ENCODE results near the gene RNU4-1. TPM values are rescaled to one million over a fixed set of nuclear protein-coding genes. Genes with fewer than 3 reads are reported as not detected.

RNU4-1 gene
- total and polyA plus RNA-seq, 9 of the 15 experiments (the other 6 are each of a cell fraction or from before 2014, with no cell fraction given), result under 0.01 to 19,719 (median 3,563) TPM; not detected in 4

DNA sequence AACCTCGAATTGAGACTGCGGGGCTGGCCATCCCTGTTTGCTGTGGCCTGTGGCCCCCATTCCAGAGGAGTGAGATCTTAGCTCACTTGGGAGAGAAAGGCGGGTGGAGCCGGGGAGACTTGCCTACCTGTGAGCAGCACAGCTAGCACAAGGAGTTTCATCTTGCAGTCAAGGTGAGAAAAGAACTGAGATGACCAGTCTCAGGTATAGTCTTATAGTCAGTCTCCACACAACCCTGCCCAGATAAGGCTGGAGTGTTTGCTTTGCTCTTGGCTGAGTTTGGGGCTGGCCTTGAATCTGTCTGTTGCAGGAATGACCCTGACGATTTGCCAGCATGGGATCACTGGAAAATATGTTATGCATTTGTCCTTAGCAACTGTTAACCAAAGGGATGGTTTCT lies 34.6 kb upstream of the RNU4-1 start, which contains the start of gene PLA2G1B:
TSS of gene PLA2G1B (minus strand) at position 187 of the 400 bp plus-strand sequence. CDS start at position 161, 26 bp downstream.
- CTCF ChIA-PET (ENCODE audit: low intra/inter-chr PET ratio), result no interaction called here
- in situ Hi-C loops (cut with MboI) (loop anchor here (10.0 to 25.0 kb wide), 2 partner anchors 107 to 335 kb away; partner anchors contain the start of gene COX6A1), intact Hi-C loops (cut with micrococcal nuclease) (loop anchor here (5.0 to 10.0 kb wide), 2 partner anchors 255 to 317 kb away; partner anchors contain the start of genes CABP1 and POP5)
- BruUV-seq (replicated peaks), result no TSS peak
- POLR2A ChIA-PET, result interaction anchor here (0.7 to 2.0 kb wide), 5 partner anchors 35 to 424 kb away, joined by 3 to 11 read pairs (median 4); partner anchors contain the start of genes POP5, RNU4-1 and RNU4-2
- H3K4me1 ChIP-seq (replicated peaks in 1 of 2; ENCODE audit: control insufficient read depth in 2 of 2, insufficient read depth in 2 of 2, low read length in 2 of 2), result peaks cover 0 to 5% of the 10 kb centered on the region in 2 experiments; a peak in 3 of 5 replicates
- no peak for ATAC-seq
- no peaks in the 10 kb centered on the region for H3K9me1 ChIP-seq (ENCODE audit: control insufficient read depth, insufficient read depth, low read length)
- no peaks in the 10 kb centered on the region for H3K79me2 ChIP-seq (ENCODE audit: control insufficient read depth, insufficient read depth, low read length)
- no peaks in the 10 kb centered on the region for H3K9me3 ChIP-seq (replicated peaks; ENCODE audit: control insufficient read depth, insufficient read depth, low read depth, low read length)
- H3K9ac ChIP-seq (ENCODE audit: insufficient read depth in 1 of 2, low read depth in 2 of 2, low read length in 2 of 2), result no peak within 1 kb of the TSS; a peak in 1 of 4 replicates
- WGBS (ENCODE audit: insufficient coverage, low coverage, missing lambda C conversion rate), result 3% methylated on average over 5 of the region's 5 CpGs
- peaks cover 5% of the 10 kb centered on the region; the same call in 1 of the 2 replicates for H4K20me1 ChIP-seq (replicated peaks; ENCODE audit: control insufficient read depth, insufficient read depth, low read length)
- H2AFZ ChIP-seq (ENCODE audit: low read depth, low read length), result no peak within 1 kb of the TSS
- H3K27me3 ChIP-seq (ENCODE audit: control insufficient read depth in 2 of 2, insufficient read depth in 2 of 2, low read length in 2 of 2), result peaks cover 19 to 20% of the 10 kb centered on the region in 2 experiments; a peak in 3 of 5 replicates
- TF ChIP-seq, protein P1, sequence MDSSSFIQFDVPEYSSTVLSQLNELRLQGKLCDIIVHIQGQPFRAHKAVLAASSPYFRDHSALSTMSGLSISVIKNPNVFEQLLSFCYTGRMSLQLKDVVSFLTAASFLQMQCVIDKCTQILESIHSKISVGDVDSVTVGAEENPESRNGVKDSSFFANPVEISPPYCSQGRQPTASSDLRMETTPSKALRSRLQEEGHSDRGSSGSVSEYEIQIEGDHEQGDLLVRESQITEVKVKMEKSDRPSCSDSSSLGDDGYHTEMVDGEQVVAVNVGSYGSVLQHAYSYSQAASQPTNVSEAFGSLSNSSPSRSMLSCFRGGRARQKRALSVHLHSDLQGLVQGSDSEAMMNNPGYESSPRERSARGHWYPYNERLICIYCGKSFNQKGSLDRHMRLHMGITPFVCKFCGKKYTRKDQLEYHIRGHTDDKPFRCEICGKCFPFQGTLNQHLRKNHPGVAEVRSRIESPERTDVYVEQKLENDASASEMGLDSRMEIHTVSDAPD (CRISPR knock-in tag; IDR thresholded peaks at IDR 0.05), result no peak
- TF ChIP-seq POLR2G (IDR thresholded peaks at IDR 0.05; ENCODE audit: low read depth, low read length), result no peak
- TF ChIP-seq, protein P2, sequence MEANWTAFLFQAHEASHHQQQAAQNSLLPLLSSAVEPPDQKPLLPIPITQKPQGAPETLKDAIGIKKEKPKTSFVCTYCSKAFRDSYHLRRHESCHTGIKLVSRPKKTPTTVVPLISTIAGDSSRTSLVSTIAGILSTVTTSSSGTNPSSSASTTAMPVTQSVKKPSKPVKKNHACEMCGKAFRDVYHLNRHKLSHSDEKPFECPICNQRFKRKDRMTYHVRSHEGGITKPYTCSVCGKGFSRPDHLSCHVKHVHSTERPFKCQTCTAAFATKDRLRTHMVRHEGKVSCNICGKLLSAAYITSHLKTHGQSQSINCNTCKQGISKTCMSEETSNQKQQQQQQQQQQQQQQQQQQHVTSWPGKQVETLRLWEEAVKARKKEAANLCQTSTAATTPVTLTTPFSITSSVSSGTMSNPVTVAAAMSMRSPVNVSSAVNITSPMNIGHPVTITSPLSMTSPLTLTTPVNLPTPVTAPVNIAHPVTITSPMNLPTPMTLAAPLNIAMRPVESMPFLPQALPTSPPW (CRISPR knock-in tag; IDR thresholded peaks at IDR 0.05), result no peak
- no peak for TF ChIP-seq RBM25 (IDR thresholded peaks at IDR 0.05; ENCODE audit: low read depth, low read length, severe bottlenecking)
- TF ChIP-seq RBM14 (IDR thresholded peaks at IDR 0.05; ENCODE audit: borderline replicate concordance, insufficient read depth, low read depth, low read length), result no peak
- no peak for TF ChIP-seq FOXJ2 (tag; IDR thresholded peaks at IDR 0.05)
- TF ChIP-seq MECOM (CRISPR knock-in tag; IDR thresholded peaks at IDR 0.05), result no peak
- TF ChIP-seq BMI1 (IDR thresholded peaks at IDR 0.05; ENCODE audit: low read length), result no peak
- TF ChIP-seq BRD4 (IDR thresholded peaks at IDR 0.05), result no peak
- TF ChIP-seq IFI16 (CRISPR knock-in tag; IDR thresholded peaks at IDR 0.05), result no peak
- TF ChIP-seq, protein P3, sequence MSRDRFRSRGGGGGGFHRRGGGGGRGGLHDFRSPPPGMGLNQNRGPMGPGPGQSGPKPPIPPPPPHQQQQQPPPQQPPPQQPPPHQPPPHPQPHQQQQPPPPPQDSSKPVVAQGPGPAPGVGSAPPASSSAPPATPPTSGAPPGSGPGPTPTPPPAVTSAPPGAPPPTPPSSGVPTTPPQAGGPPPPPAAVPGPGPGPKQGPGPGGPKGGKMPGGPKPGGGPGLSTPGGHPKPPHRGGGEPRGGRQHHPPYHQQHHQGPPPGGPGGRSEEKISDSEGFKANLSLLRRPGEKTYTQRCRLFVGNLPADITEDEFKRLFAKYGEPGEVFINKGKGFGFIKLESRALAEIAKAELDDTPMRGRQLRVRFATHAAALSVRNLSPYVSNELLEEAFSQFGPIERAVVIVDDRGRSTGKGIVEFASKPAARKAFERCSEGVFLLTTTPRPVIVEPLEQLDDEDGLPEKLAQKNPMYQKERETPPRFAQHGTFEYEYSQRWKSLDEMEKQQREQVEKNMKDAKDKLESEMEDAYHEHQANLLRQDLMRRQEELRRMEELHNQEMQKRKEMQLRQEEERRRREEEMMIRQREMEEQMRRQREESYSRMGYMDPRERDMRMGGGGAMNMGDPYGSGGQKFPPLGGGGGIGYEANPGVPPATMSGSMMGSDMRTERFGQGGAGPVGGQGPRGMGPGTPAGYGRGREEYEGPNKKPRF (IDR thresholded peaks at IDR 0.05; ENCODE audit: low read depth, low read length), result no peak
- no peak for TF ChIP-seq RNF2 (IDR thresholded peaks at IDR 0.05)
- TF ChIP-seq ZNF589 (CRISPR knock-in tag; IDR thresholded peaks at IDR 0.05; ENCODE audit: low read depth), result no peak
- no peak for TF ChIP-seq SP2 (IDR thresholded peaks at IDR 0.05; ENCODE audit: extremely low read depth, low read depth, low read length, poor library complexity, severe bottlenecking)
- no peak within 1 kb of the TSS for H3K4me3 ChIP-seq
- no peak within 1 kb of the TSS for H3K27ac ChIP-seq (ENCODE audit: extremely low read depth, low read depth, low read length)
- no peak for DNase-seq (ENCODE audit: extremely low read depth in 1 of 4, low spot score in 3 of 4)
- no peak within 1 kb of the TSS for H3K4me2 ChIP-seq (ENCODE audit: insufficient read depth, low read length)
- H3K36me3 ChIP-seq (ENCODE audit: control insufficient read depth, insufficient read depth, low read length), result no peaks in the 10 kb centered on the region
- FAIRE-seq, result no peak
